ENCODE results near the gene ITGB4. TPM values are rescaled to one million over a fixed set of nuclear protein-coding genes. Genes with fewer than 3 reads are reported as not detected.

Gene ITGB4
- total RNA-seq, 1 donor from 2014 or later = 9.7 TPM

DNA sequence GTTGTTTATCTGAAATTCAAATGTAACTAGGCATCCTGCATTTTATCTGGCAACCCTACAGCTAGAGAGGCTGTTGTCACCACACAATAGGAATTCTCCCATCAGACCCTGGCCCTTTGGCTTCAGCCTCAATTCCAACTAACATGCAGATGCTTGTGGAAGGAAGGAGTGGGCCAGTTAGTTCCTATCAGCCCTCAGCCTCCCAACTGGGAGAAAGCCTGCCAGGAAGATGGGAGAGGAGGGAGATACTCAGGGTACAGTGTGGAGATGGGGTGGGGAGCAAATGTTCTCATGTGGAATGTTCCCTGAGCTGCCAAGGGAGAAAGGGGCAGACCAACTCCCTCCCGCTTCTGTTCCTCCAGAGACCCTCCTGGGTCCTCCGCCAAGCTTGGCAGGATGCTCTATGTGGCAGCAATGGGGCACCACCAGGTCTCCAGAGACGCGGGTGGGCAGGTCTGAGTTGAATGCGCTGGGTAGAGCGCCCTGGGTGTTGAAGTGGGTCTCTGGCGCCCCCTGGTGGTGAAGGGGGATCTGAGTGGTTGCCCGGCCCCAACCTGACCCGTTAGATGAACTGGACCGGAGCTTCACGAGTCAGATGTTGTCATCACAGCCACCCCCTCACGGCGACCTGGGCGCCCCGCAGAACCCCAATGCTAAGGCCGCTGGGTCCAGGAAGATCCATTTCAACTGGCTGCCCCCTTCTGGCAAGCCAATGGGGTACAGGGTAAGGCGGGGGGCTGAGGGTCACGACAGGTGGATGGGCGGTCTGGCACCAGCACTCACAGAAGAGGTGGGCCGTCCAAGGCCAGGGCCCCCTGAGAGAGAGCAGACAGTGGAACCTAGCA, 28.5 kb downstream of the ITGB4 start:
- Mint-ChIP-seq H3K36me3 (ENCODE audit: insufficient read depth) (no peaks in the 10 kb centered on the region), H3K27me3 (peaks cover 8% of the 10 kb centered on the region), H3K27ac (no peak overlapping the region), H3K9me3 (ENCODE audit: low read depth) (no peaks in the 10 kb centered on the region), H3K4me1 (ENCODE audit: low read depth) (peaks cover 3% of the 10 kb centered on the region), H3K4me3 (ENCODE audit: low read depth) (no peak overlapping the region)
- DNase-seq (ENCODE audit: low spot score, unreplicated experiment) = peak; percentile 79
- TF ChIP-seq, protein P1, sequence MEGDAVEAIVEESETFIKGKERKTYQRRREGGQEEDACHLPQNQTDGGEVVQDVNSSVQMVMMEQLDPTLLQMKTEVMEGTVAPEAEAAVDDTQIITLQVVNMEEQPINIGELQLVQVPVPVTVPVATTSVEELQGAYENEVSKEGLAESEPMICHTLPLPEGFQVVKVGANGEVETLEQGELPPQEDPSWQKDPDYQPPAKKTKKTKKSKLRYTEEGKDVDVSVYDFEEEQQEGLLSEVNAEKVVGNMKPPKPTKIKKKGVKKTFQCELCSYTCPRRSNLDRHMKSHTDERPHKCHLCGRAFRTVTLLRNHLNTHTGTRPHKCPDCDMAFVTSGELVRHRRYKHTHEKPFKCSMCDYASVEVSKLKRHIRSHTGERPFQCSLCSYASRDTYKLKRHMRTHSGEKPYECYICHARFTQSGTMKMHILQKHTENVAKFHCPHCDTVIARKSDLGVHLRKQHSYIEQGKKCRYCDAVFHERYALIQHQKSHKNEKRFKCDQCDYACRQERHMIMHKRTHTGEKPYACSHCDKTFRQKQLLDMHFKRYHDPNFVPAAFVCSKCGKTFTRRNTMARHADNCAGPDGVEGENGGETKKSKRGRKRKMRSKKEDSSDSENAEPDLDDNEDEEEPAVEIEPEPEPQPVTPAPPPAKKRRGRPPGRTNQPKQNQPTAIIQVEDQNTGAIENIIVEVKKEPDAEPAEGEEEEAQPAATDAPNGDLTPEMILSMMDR (IDR thresholded peaks at IDR 0.05; ENCODE audit: unreplicated experiment) = peak; percentile 98

DNA sequence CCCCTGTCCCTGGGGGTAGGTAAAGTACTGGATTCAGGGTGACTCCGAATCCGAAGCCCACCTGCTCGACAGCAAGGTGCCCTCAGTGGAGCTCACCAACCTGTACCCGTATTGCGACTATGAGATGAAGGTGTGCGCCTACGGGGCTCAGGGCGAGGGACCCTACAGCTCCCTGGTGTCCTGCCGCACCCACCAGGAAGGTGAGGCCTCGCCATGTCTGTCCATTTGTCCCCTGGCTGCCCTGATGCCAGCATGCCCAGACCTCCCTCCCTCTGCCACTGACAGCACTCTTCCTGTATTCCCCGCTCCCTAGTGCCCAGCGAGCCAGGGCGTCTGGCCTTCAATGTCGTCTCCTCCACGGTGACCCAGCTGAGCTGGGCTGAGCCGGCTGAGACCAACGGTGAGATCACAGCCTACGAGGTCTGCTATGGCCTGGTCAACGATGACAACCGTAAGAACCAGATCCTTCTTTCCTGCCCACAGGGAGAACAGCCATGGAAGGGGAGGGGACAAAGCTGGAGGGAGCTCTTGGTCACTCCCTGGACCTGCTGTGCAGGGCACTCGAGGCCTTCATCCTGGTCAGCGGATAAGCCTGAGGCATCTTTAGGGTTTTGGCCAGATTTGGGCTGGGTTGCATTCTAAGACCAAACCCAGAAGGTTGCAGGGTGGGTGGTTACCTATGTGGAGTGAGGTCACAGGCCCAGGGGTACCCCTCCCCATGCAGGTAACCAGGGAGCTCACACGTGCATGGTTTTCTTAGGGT, 29.6 kb downstream of the ITGB4 start:
- Mint-ChIP-seq H3K4me3 (ENCODE audit: low read depth) (no peak overlapping the region), H3K9me3 (ENCODE audit: low read depth) (no peaks in the 10 kb centered on the region), H3K27ac (no peak overlapping the region), H3K36me3 (ENCODE audit: insufficient read depth) (no peaks in the 10 kb centered on the region), H3K4me1 (ENCODE audit: low read depth) (peaks cover 3% of the 10 kb centered on the region), H3K27me3 (peaks cover 9% of the 10 kb centered on the region)
- DNase-seq (ENCODE audit: low spot score, unreplicated experiment) = no peak
- TF ChIP-seq, protein P1 (IDR thresholded peaks at IDR 0.05; ENCODE audit: unreplicated experiment) = no peak

DNA sequence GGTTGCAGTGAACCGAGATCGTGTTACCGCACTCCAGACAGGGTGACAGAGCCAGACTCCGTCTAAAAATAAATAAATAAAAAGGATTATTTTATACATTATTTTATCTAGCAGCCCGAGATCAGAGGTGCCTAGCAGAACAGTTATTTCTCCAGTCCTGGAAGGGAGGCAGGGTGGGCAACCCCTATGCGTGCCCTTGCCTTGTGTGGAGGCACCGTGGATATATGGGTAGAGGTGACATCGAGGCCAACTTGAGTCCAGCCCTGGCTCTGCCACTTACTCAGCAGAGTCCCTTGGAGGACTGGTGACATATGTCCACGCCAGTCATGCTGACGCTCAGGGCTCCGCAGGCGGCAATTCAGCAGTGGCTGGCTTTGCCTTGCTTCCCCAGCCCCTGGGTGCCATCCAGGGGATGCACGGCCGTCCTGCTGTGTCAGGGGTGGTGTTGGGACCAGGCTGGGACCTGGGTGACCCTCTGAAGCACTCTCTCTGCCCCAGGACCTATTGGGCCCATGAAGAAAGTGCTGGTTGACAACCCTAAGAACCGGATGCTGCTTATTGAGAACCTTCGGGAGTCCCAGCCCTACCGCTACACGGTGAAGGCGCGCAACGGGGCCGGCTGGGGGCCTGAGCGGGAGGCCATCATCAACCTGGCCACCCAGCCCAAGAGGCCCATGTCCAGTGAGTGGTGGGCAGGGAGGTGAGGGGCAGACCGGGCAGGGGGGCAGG, 30.6 kb downstream of the ITGB4 start:
- no peak overlapping the region for H3K27ac Mint-ChIP-seq
- H3K27me3 Mint-ChIP-seq = peaks cover 9% of the 10 kb centered on the region
- TF ChIP-seq, protein P1 (IDR thresholded peaks at IDR 0.05; ENCODE audit: unreplicated experiment) = no peak
- peaks cover 3% of the 10 kb centered on the region for H3K4me1 Mint-ChIP-seq (ENCODE audit: low read depth)
- H3K9me3 Mint-ChIP-seq (ENCODE audit: low read depth) = no peaks in the 10 kb centered on the region
- H3K36me3 Mint-ChIP-seq (ENCODE audit: insufficient read depth) = no peaks in the 10 kb centered on the region
- no peak for DNase-seq (ENCODE audit: low spot score, unreplicated experiment)
- no peak overlapping the region for H3K4me3 Mint-ChIP-seq (ENCODE audit: low read depth)

DNA sequence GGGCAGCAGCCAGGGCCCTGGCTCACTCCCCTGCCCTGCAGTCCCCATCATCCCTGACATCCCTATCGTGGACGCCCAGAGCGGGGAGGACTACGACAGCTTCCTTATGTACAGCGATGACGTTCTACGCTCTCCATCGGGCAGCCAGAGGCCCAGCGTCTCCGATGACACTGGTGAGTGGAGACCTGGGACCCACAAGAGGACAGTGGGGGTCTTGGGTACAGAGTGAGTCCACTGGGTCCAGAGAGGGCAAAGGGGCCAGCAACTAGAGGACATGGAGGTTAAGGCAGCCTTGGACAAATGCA, 31.1 kb downstream of the ITGB4 start:
- Mint-ChIP-seq H3K4me3 (ENCODE audit: low read depth) (no peak overlapping the region), H3K27ac (no peak overlapping the region), H3K9me3 (ENCODE audit: low read depth) (no peaks in the 10 kb centered on the region), H3K4me1 (ENCODE audit: low read depth) (peaks cover 3% of the 10 kb centered on the region), H3K27me3 (peaks cover 9% of the 10 kb centered on the region), H3K36me3 (ENCODE audit: insufficient read depth) (no peaks in the 10 kb centered on the region)
- no peak for DNase-seq (ENCODE audit: low spot score, unreplicated experiment)
- TF ChIP-seq, protein P1 (IDR thresholded peaks at IDR 0.05; ENCODE audit: unreplicated experiment) = no peak

Measured in progenitor cell of endocrine pancreas (in vitro differentiated cells).